ENCODE results near the gene RPS21.

The RPS21 gene

GRCh38 chr20:62426699-62427131, 39.8 kb downstream of the RPS21 start:
- DNase-seq (ENCODE audit: low spot score), result no peak

- no peak for DNase-seq (ENCODE audit: low spot score)
These were observed 40.5 kb downstream of the RPS21 start, which contains the start of gene RBBP8NL for GRCh38 chr20:62427172-62428001. RBBP8NL (minus strand) TSS chr20:62427539; CDS start chr20:62419647, 7,892 bp downstream.

- no peak for DNase-seq (ENCODE audit: low spot score)
These were observed 41.1 kb downstream of the RPS21 start for GRCh38 chr20:62428002-62428372.

GRCh38 chr20:62428396-62429295, 41.7 kb downstream of the RPS21 start:
- no peak for DNase-seq (ENCODE audit: low spot score)

GRCh38 chr20:62429455-62430310, 42.8 kb downstream of the RPS21 start:
- no peak for DNase-seq (ENCODE audit: low spot score)

GRCh38 chr20:62430311-62430853, 43.5 kb downstream of the RPS21 start:
- DNase-seq (ENCODE audit: low spot score), result no peak

GRCh38 chr20:62430866-62431447, 44.1 kb downstream of the RPS21 start:
- no peak for DNase-seq (ENCODE audit: low spot score)

- DNase-seq (ENCODE audit: low spot score), result no peak
These were observed 47.0 kb downstream of the RPS21 start for GRCh38 chr20:62433658-62434497.

GRCh38 chr20:62436692-62437091, 49.8 kb downstream of the RPS21 start:
- DNase-seq (ENCODE audit: low spot score), result no peak

GRCh38 chr20:62437496-62437895, 50.6 kb downstream of the RPS21 start:
- no peak for DNase-seq (ENCODE audit: low spot score)

- DNase-seq (ENCODE audit: low spot score), result no peak
These were observed 51.0 kb downstream of the RPS21 start for GRCh38 chr20:62437927-62438326.
